C4-2B (cell line): Measurements from ENCODE around the gene TMTC2.

Experiments
- H3K27ac ChIP-seq: fragments of 450-650 bp; 2 replicates; pipeline ENCODE4 v1.5.1; 2017
- ZFX ChIP-seq: fragments of 450-650 bp; IDR thresholded peaks from 2 replicates; pipeline ENCODE4 v1.6.1; 2017
- TF ChIP-seq, protein P1 (sequence below): fragments of 450-650 bp; conservative IDR thresholded peaks from 2 replicates; pipeline ENCODE4 v1.5.1; 2017; ENCODE audit warnings: mild to moderate bottlenecking

TMTC2 gene

DNA sequence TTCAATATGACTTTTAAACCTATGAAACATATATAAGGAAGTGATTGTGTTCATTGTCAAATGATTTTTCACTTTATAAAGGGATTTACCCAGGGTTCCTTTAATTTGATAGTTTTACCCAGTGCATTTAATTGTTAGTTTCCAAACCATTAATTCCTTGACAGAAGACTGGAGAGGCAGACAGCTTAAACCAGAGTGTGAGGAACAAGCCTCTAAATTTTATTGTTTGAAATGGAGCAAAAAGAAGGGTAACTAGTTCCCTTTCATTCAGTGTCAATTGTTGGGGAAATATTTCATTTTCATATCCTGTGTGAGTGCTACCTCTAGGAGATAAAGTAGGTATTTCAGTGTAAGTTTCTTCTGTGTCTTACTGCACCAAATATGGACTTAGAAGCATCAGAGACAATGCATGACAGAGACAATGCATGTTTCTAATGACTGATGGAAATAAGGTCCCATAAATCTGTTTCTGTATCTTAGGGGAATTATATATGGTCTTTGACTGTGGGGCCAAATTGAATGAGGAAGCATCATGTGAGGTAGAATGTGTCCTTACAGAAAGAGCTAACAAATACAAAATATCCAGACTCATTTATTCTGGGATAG is 120.5 kb downstream of the TMTC2 start:
- TF ChIP-seq ZFX: no peak
- TF ChIP-seq, protein P1, sequence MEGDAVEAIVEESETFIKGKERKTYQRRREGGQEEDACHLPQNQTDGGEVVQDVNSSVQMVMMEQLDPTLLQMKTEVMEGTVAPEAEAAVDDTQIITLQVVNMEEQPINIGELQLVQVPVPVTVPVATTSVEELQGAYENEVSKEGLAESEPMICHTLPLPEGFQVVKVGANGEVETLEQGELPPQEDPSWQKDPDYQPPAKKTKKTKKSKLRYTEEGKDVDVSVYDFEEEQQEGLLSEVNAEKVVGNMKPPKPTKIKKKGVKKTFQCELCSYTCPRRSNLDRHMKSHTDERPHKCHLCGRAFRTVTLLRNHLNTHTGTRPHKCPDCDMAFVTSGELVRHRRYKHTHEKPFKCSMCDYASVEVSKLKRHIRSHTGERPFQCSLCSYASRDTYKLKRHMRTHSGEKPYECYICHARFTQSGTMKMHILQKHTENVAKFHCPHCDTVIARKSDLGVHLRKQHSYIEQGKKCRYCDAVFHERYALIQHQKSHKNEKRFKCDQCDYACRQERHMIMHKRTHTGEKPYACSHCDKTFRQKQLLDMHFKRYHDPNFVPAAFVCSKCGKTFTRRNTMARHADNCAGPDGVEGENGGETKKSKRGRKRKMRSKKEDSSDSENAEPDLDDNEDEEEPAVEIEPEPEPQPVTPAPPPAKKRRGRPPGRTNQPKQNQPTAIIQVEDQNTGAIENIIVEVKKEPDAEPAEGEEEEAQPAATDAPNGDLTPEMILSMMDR: no peak

DNA sequence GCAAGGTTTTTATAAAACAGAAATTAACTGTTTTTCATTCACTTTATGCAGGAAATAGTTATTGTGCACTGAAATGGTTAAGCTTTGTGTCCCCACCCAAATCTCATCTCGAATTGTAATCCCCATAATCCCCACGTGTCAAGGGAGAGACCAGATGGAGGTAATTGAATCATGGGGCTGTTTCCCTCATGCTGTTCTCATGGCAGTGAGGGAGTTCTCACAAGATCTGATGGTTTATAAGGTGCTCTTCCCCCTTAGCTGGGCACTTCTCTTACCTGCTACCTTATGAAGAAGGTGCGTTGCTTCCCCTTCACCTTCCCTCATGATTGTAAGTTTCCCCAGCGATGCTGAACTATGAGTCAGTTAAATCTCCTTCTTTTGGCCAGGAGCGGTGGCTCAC is 123.9 kb downstream of the TMTC2 start:
- TF ChIP-seq, protein P1: no peak
- no peak for TF ChIP-seq ZFX

More for the DNA sequence above, 120.5 kb downstream of the TMTC2 start:
- H3K27ac ChIP-seq: no peak overlapping the region

DNA sequence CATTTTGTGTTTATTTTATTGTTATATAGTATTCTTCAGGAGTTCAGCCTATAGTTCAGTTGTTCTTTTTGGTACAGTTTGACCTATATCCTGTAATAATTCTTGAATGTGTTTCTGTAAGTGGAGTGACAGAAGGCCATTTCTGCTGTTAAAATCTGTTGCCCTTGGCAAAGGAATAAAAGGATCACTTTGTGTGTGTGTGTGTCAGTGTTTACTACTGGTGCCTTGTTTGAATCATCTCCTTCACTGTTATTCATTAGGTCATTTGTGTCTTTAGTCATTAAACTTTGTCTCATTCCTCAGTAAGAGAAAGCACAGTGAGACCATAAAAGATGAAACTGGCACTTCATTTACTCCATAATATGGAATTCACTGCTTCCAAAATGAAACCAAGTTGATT is 130.7 kb downstream of the TMTC2 start:
- TF ChIP-seq, protein P1: no peak
- no peak for TF ChIP-seq ZFX
- H3K27ac ChIP-seq: no peak overlapping the region

More for the DNA sequence above, 123.9 kb downstream of the TMTC2 start:
- H3K27ac ChIP-seq: no peak overlapping the region

DNA sequence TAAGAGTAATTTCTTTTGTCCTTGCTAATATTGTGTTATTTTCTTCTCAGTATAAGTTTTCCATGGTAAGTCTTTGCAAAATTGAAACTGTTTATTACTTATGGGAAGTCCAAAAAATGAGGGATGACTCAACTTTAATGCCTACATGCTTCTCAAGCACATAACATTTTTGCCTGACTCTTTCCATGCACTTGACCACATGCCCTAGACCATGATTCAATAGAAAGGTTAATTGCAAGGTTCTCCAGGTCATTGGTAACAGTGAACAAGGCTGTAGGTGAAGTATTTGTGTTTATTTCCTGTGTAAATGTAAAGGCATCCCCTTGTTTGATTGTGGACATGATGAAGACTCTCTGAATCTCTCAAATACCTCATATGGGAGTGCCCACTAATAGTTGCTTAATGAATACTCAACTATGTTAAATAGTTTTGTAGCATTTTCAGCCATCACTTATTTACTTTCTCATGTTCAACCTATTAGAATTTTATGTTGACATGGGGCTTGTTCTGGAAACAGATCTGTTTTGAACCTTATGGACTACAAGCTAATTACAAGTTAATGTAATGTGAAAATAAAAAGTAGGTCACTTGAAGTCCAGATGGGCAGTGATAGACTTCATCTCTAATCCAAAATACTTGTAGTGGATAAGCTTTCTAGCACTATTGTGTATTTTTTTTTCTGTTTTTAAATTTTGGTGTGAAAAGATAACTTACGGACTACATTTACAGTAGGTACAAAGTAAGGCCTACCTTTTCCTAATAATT is 131.7 kb downstream of the TMTC2 start:
- H3K27ac ChIP-seq: no peak overlapping the region
- TF ChIP-seq ZFX: no peak
- TF ChIP-seq, protein P1: no peak

DNA sequence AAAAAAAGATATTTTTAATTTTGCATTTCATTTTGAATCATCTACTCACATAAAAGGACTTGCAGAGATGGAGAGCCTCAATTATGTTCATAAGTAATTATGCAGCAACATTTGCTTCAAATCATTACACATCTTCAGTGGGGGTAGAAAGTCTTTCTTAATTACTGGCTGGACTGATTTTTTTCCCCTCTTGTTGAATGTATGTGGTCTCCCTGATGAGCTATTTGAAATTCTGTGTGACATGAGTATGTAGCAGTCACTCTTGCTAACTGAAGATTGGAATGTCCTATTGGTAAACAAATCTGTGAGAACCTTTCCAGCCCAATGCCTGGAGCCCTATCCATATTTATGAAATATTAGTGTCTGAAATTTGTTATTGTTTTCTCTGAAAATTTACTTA is 139.8 kb downstream of the TMTC2 start:
- TF ChIP-seq, protein P1: no peak
- no peak for TF ChIP-seq ZFX
- no peak overlapping the region for H3K27ac ChIP-seq

DNA sequence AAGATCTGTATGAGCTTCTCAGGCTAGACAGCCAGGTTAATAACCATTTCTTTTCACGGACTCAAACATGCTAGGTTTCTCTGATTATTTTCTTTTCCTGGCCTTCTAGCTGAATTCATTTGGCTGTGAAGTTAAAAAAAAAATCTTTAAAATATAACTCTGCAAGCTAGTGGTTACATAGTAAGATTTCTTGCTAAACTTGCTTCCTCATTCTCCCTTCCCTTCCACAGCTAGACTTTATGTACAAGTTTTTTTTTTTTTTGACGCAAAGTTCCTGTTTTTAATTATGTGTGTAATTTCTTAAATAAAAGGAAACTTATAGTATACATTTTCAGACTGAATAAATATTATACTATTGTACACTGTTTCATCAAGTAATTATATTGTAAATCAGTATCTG is 145.4 kb downstream of the TMTC2 start:
- no peak overlapping the region for H3K27ac ChIP-seq

DNA sequence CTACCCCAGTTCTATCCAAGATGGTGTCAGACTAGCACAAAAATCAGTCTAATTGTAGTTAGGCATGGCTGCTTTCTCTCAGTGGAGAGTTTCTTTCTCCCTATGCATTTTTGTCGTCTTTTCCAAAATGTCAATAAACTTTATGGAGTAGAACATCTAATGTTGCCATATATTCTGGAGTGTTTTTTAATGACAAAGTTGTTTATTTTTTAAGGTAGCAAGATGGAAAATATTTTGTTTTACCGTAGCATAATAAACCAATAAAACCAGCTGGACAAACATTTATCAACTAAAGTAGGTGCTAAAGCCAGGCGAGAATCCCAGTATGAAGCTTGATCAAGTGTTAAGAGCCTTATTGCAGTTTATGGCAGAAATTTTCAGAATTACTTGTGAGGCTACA is 146.3 kb downstream of the TMTC2 start:
- no peak overlapping the region for H3K27ac ChIP-seq
- TF ChIP-seq ZFX: no peak

More for the DNA sequence above, 145.4 kb downstream of the TMTC2 start:
- TF ChIP-seq, protein P1: no peak
- TF ChIP-seq ZFX: no peak
